ENCODE measurements around the gene HK3. TPM values are rescaled to one million over a fixed set of nuclear protein-coding genes. Genes with fewer than 3 reads are reported as not detected.

The HK3 gene, protein sequence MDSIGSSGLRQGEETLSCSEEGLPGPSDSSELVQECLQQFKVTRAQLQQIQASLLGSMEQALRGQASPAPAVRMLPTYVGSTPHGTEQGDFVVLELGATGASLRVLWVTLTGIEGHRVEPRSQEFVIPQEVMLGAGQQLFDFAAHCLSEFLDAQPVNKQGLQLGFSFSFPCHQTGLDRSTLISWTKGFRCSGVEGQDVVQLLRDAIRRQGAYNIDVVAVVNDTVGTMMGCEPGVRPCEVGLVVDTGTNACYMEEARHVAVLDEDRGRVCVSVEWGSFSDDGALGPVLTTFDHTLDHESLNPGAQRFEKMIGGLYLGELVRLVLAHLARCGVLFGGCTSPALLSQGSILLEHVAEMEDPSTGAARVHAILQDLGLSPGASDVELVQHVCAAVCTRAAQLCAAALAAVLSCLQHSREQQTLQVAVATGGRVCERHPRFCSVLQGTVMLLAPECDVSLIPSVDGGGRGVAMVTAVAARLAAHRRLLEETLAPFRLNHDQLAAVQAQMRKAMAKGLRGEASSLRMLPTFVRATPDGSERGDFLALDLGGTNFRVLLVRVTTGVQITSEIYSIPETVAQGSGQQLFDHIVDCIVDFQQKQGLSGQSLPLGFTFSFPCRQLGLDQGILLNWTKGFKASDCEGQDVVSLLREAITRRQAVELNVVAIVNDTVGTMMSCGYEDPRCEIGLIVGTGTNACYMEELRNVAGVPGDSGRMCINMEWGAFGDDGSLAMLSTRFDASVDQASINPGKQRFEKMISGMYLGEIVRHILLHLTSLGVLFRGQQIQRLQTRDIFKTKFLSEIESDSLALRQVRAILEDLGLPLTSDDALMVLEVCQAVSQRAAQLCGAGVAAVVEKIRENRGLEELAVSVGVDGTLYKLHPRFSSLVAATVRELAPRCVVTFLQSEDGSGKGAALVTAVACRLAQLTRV
- total RNA-seq, result 24.2 TPM

DNA sequence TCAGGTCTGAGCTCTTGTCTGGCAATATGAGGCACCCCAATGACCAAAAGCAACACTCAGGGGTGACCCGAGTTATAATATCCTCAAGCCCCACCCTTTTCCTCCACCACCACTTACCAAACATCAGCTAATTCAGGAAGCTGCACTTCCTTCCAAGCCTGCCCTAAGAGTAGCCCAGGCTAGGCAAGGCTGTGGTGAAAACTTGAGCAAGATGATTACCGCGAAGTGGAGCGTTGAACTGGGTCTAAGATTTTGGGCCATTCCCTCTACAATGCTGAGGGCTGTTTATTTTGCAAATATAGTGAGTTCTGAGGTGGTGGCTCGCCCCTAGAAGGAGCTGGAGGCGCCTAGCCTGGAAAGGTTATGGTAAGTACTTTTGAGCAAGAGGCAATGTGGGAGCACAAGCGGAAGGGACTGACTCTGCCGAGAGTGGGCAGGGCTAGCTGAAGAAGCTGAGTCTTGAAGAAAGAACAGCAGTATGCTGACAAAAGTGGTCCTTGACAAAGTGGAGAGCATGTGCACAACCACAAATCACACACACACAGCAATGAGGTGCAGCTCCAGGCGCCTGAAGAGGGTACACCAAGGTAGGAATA, at the start of gene HK3:
HK3 (minus strand) TSS at position 51 of the 596 bp plus-strand sequence. CDS start 3,187 bp downstream, outside the sequence.
- H3K4me1 ChIP-seq (ENCODE audit: insufficient read depth, low read length), result peaks cover 91% of the 10 kb centered on the region
- H3K9me3 ChIP-seq (ENCODE audit: low read depth, low read length), result no peaks in the 10 kb centered on the region
- H3K27me3 ChIP-seq (ENCODE audit: insufficient read depth, low read length), result no peaks in the 10 kb centered on the region
- H3K4me3 ChIP-seq (ENCODE audit: low read length), result peak within 1 kb of the TSS; percentile 55

DNA sequence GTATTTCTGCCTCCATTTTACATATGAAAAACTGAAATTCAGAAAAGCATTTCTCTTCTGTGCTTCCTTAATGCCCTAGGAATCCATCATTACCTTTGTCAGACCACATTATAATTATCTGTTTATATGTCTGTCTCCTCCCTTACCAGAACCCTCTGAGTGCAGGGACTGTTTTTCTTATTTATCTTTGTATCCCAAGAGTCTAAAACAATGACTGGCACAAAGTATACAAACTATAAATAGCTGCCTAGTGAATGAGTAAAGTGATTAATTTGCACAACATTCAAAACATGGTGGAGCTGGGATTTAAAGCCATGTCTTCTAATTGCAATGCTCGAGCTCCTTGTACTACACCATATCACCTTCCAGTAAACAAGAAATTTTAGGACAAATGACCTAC, 49.3 kb upstream of the HK3 start:
- H3K27me3 ChIP-seq (ENCODE audit: insufficient read depth, low read length), result no peaks in the 10 kb centered on the region
- H3K9me3 ChIP-seq (ENCODE audit: low read depth, low read length), result no peaks in the 10 kb centered on the region
- no peak overlapping the region for H3K4me3 ChIP-seq (ENCODE audit: low read length)
- H3K4me1 ChIP-seq (ENCODE audit: insufficient read depth, low read length), result no peaks in the 10 kb centered on the region

DNA sequence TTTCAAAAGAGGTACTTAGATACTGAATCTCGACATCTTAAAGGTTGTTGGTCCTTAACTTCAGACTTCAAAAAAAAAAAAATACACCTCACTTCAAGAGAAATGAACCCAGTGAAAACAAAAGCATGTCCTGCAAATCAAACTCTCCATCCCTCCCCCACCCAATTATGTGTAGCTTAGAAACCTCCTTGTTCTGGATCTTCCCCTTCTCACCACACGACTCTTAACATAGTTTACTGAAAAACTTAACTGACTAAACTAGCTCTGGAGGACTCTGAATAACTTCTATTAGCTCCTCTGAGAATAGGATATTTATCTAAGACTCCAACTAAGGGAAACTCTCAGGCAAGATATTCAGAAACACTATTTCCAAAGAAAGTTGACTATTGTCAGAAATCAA, 48.7 kb upstream of the HK3 start:
- H3K9me3 ChIP-seq (ENCODE audit: low read depth, low read length), result no peaks in the 10 kb centered on the region
- H3K4me3 ChIP-seq (ENCODE audit: low read length), result no peak overlapping the region
- H3K4me1 ChIP-seq (ENCODE audit: insufficient read depth, low read length), result no peaks in the 10 kb centered on the region
- H3K27me3 ChIP-seq (ENCODE audit: insufficient read depth, low read length), result no peaks in the 10 kb centered on the region

DNA sequence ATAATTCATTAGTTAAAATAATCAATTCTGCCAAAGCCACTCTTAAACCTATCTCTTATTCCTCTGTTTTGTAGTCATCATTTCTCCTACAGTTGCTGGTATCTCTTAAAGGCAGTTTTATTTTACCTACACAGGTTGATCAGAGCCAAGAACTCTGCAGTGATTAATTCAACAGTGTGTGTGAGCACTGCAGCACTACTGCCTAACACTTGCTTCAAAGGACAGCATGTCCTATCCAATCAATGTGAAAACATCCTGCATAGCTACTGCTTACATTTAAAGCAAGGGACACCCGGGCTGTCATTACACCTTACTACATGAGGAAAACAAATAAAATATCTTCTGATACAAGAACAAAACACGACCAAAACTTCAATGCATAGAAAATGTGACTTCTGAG, 45.1 kb upstream of the HK3 start:
- no peaks in the 10 kb centered on the region for H3K9me3 ChIP-seq (ENCODE audit: low read depth, low read length)
- H3K4me1 ChIP-seq (ENCODE audit: insufficient read depth, low read length), result no peaks in the 10 kb centered on the region
- no peak overlapping the region for H3K4me3 ChIP-seq (ENCODE audit: low read length)
- no peaks in the 10 kb centered on the region for H3K27me3 ChIP-seq (ENCODE audit: insufficient read depth, low read length)

DNA sequence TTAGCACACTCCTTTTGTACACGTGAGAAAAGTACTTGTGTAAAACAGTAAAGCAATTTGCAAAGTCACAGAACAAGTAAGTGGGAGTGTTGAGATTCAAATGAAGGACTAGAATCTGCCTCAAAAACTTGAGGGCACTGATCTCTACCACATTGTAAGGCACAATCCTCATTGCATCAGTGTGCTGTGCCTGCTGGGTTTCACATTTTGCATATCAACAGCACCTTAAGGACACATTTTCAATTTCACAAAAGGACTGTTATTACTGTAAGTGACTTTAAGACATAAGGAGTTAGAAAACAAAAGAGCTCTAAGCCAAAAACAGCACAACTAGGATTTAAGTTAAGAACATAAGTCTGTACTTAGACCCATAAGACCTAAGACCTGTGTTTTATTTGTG, 44.7 kb upstream of the HK3 start:
- no peaks in the 10 kb centered on the region for H3K27me3 ChIP-seq (ENCODE audit: insufficient read depth, low read length)
- no peak overlapping the region for H3K4me3 ChIP-seq (ENCODE audit: low read length)
- no peaks in the 10 kb centered on the region for H3K9me3 ChIP-seq (ENCODE audit: low read depth, low read length)
- no peaks in the 10 kb centered on the region for H3K4me1 ChIP-seq (ENCODE audit: insufficient read depth, low read length)

DNA sequence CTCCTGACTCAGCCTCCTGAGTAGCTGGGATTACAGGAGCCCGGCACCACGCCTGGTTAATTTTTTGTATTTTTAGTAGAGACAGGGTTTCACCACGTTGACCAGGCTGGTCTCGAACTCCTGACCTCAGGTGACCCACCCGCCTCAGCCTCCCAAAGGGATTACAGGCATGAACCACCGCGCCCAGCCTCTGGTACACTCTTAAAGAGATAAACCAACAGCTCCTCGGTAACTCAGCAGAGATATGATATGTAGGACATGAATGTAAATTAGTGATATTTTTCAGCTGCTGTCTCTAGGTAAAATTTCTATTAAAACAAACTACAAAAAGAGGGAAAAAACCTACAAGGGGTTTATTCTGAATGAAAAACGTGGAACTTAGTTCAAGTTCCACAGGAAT, 42.8 kb upstream of the HK3 start:
- Histone ChIP-seq H3K9me3 (ENCODE audit: low read depth, low read length) (no peaks in the 10 kb centered on the region), H3K27me3 (ENCODE audit: insufficient read depth, low read length) (no peaks in the 10 kb centered on the region), H3K4me3 (ENCODE audit: low read length) (no peak overlapping the region), H3K4me1 (ENCODE audit: insufficient read depth, low read length) (no peaks in the 10 kb centered on the region)

DNA sequence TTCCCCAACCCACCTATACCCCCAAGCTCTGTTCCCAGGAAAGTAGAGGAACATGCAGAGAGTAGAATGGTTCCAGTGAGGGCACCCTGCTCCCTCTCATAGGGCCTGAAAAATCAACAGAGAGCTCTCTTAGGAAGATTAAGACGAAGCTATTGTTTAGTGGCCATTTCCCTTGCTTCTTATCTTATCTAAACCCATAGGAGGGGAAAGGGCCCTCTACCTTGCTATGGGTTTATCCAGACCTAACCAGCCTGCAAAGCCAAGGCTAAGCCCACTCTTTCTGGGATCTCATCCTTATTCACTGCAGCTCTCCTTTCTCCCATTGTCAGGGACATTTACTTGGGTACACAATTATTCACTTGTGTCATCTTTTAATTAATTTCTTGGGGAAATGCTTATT, 39.3 kb upstream of the HK3 start:
- no peak overlapping the region for H3K4me3 ChIP-seq (ENCODE audit: low read length)
- H3K27me3 ChIP-seq (ENCODE audit: insufficient read depth, low read length), result no peaks in the 10 kb centered on the region
- H3K9me3 ChIP-seq (ENCODE audit: low read depth, low read length), result no peaks in the 10 kb centered on the region
- H3K4me1 ChIP-seq (ENCODE audit: insufficient read depth, low read length), result no peaks in the 10 kb centered on the region

DNA sequence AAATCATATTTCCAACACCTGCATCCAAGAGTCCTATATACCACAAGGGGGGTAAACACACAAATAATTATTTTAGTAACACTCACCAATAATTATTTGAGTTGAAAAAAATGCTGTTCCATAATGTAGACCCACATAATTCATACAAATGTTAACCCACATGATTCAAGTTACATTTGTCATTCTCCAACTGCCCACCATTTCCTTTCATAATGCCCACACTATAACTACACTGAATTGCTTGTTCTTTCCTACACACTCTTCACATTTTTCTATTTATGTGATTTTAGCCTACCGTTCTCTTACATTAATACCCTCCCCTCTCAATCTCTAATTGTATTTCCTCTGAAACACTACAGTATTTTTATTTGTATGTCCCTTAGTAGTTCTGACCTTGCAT, 35.9 kb upstream of the HK3 start:
- no peaks in the 10 kb centered on the region for H3K4me1 ChIP-seq (ENCODE audit: insufficient read depth, low read length)
- no peak overlapping the region for H3K4me3 ChIP-seq (ENCODE audit: low read length)
- no peaks in the 10 kb centered on the region for H3K9me3 ChIP-seq (ENCODE audit: low read depth, low read length)
- no peaks in the 10 kb centered on the region for H3K27me3 ChIP-seq (ENCODE audit: insufficient read depth, low read length)

DNA sequence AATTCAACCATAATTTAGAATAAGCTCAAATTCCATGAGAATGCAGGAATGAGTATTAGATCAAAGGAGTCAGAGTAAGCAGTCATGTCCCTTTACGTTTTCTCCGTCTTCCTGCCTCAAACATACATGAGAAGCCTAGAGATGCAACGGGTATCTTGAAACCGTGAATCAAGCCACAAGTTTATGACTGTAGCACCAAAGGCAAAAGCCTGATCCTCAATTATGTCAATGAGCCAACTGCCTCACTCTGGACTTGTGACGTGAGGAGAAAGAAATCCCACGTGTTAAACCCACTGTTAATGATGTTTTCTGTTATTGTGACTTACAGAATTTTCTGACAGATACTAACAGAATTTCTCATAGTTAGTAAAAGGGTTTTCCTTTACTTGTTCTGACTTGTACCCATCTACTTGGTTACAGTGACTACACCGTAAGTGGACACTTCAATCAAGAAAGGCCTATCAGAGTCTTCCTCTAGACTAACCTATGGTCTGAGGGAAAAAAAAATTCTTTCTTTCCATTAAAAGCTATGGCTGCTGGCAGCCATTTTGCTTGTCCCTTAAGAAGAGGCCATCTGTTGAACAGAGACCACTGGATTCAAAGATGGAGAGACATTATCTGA, 35.3 kb upstream of the HK3 start:
- no peaks in the 10 kb centered on the region for H3K4me1 ChIP-seq (ENCODE audit: insufficient read depth, low read length)
- no peak overlapping the region for H3K4me3 ChIP-seq (ENCODE audit: low read length)
- H3K9me3 ChIP-seq (ENCODE audit: low read depth, low read length), result no peaks in the 10 kb centered on the region
- H3K27me3 ChIP-seq (ENCODE audit: insufficient read depth, low read length), result no peaks in the 10 kb centered on the region

DNA sequence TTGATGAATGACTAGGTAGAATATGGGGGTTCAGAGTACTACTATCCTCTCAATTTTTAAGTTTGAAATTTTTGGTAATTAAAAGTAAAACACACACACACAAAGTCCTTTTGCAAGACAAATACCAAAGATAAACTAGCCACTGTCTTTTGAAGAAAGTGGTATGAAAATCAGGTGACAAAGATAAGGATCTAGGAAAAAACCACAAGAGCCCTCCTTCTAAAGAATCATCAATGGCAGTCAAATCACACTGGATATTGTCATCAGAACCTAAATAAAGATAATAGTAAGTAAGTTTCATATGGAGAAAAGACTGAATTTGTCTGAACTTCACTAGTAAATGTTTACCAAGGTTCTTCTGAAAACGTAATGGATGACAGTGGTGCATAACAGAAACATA, 30.5 kb upstream of the HK3 start:
- no peaks in the 10 kb centered on the region for H3K27me3 ChIP-seq (ENCODE audit: insufficient read depth, low read length)
- no peaks in the 10 kb centered on the region for H3K9me3 ChIP-seq (ENCODE audit: low read depth, low read length)

DNA sequence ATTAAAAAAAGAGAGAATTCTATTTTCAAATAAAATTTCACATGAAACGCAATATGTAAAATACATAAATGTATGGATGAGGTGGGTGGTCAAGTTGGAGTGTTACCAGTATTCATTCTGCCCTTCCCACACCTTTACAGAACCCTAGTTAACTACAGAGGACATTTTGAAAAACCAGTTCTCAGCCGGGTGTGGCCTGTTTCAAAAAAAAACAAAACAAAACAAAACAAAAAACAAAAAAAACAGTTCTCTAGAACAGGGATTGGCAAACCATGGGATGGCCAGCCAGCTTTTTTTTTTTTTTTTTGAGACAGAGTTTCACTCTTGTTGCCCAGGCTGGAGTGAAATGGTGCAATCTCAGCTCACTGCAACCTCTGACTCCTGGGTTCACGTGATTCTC, 28.4 kb upstream of the HK3 start:
- H3K9me3 ChIP-seq (ENCODE audit: low read depth, low read length), result no peaks in the 10 kb centered on the region
- H3K4me3 ChIP-seq (ENCODE audit: low read length), result no peak overlapping the region
- no peaks in the 10 kb centered on the region for H3K27me3 ChIP-seq (ENCODE audit: insufficient read depth, low read length)
- H3K4me1 ChIP-seq (ENCODE audit: insufficient read depth, low read length), result no peaks in the 10 kb centered on the region

More for the DNA sequence above, 30.5 kb upstream of the HK3 start:
- Histone ChIP-seq H3K4me1 (ENCODE audit: insufficient read depth, low read length) (no peaks in the 10 kb centered on the region), H3K4me3 (ENCODE audit: low read length) (no peak overlapping the region)

DNA sequence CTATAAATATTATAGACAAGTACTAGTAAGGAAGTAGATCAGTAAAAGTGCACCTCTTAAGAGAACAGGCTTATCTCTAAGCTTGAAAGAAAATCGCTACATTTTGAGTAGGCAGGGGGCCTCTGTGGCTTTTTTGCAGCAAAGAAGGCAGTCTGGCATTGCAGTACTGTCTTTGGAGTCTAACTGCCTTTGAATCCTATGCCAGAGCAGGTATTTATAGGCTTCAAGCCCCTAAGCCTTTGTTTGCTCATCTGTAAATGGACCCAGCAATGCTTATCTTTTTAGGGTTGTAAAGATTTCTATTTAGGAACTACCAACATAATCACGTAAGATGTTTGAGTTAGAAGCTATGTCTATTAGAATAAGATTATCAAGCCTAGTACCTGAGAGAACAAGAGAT, 23.7 kb upstream of the HK3 start:
- Histone ChIP-seq H3K27me3 (ENCODE audit: insufficient read depth, low read length) (no peaks in the 10 kb centered on the region), H3K4me3 (ENCODE audit: low read length) (no peak overlapping the region), H3K9me3 (ENCODE audit: low read depth, low read length) (no peaks in the 10 kb centered on the region), H3K4me1 (ENCODE audit: insufficient read depth, low read length) (no peaks in the 10 kb centered on the region)

DNA sequence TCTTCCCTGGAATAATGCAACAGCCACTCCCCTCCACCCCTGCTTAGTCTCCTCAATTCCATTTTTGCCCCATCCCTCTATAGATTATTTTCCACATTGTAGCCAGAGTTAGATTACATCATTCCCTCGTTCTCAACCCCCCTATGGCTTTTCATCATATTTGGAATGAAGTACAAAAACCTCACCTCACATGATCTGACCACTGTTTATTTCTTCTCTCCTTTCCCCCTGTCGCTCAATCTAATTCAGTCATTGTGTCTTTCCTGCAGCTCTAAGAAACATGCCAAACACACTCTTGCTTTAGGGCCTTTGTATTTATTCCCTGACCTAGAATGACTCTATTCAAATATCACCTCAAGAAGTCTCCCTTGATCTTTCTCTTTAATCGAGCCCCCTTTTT, 22.6 kb upstream of the HK3 start:
- no peaks in the 10 kb centered on the region for H3K9me3 ChIP-seq (ENCODE audit: low read depth, low read length)
- no peak overlapping the region for H3K4me3 ChIP-seq (ENCODE audit: low read length)
- no peaks in the 10 kb centered on the region for H3K27me3 ChIP-seq (ENCODE audit: insufficient read depth, low read length)
- H3K4me1 ChIP-seq (ENCODE audit: insufficient read depth, low read length), result no peaks in the 10 kb centered on the region

DNA sequence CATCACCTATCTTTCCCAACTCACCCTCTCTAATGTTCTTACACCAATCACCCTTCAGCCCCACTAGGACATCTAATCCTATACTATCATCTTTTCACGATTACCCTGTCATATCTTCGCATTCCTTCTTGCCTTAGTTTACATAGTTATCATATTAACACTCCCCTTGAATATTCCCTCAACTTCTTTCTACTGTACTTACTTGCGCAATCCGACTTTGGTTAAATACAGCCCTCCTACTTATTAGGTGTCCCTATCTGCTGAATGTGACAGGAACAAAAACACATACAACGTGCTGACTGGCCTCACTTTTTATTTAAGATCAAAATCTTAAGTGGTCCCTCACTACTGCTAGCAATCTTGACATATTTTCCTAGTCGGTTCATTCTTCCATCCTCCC, 19.5 kb upstream of the HK3 start:
- no peaks in the 10 kb centered on the region for H3K9me3 ChIP-seq (ENCODE audit: low read depth, low read length)
- no peaks in the 10 kb centered on the region for H3K4me1 ChIP-seq (ENCODE audit: insufficient read depth, low read length)
- H3K27me3 ChIP-seq (ENCODE audit: insufficient read depth, low read length), result no peaks in the 10 kb centered on the region
- no peak overlapping the region for H3K4me3 ChIP-seq (ENCODE audit: low read length)

DNA sequence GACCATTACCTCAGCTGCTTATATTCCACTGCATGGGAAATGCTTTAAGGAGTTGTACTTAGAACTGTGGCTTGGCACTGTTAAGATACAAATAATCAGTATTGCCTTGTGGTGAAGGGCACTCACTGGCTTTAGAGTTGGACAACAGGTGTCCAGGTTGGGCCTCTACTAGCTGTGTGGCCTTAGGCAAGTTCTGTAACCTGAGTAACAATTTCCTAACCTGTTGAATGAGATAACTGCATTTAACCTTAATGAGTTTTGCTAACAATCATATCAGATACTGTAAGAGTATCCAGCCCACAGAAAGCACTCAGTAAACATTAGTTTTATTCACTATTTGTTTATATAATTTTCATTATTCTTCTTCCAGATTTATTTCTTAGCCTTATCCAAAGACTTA, 17.2 kb upstream of the HK3 start:
- Histone ChIP-seq H3K27me3 (ENCODE audit: insufficient read depth, low read length) (no peaks in the 10 kb centered on the region), H3K9me3 (ENCODE audit: low read depth, low read length) (no peaks in the 10 kb centered on the region), H3K4me1 (ENCODE audit: insufficient read depth, low read length) (no peaks in the 10 kb centered on the region), H3K4me3 (ENCODE audit: low read length) (no peak overlapping the region)

Measured in mononuclear cell (primary cell).